ENCODE results near the gene ERC2.

Gene ERC2

DNA sequence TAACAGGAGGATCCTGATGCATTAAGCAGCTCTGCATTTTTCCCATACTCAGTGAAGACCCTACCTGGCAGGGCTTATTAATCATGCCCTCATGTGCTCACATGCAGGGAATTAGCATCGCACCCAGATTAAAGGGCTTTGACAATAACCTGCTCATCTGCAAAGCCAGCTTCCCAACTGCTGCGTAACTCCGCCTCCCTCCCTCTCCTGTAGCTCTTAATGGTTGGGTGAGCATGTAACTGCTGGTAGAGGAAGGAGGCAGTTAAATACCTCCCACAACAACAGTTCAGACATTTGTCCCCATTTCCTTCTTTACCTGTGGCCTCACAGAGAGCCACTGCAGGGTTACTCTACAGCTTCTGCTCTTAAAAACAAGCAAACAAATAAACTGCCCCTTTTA, 777.5 kb downstream of the ERC2 start:
- TF ChIP-seq, protein P1, sequence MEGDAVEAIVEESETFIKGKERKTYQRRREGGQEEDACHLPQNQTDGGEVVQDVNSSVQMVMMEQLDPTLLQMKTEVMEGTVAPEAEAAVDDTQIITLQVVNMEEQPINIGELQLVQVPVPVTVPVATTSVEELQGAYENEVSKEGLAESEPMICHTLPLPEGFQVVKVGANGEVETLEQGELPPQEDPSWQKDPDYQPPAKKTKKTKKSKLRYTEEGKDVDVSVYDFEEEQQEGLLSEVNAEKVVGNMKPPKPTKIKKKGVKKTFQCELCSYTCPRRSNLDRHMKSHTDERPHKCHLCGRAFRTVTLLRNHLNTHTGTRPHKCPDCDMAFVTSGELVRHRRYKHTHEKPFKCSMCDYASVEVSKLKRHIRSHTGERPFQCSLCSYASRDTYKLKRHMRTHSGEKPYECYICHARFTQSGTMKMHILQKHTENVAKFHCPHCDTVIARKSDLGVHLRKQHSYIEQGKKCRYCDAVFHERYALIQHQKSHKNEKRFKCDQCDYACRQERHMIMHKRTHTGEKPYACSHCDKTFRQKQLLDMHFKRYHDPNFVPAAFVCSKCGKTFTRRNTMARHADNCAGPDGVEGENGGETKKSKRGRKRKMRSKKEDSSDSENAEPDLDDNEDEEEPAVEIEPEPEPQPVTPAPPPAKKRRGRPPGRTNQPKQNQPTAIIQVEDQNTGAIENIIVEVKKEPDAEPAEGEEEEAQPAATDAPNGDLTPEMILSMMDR (IDR thresholded peaks at IDR 0.05), result no peak

DNA sequence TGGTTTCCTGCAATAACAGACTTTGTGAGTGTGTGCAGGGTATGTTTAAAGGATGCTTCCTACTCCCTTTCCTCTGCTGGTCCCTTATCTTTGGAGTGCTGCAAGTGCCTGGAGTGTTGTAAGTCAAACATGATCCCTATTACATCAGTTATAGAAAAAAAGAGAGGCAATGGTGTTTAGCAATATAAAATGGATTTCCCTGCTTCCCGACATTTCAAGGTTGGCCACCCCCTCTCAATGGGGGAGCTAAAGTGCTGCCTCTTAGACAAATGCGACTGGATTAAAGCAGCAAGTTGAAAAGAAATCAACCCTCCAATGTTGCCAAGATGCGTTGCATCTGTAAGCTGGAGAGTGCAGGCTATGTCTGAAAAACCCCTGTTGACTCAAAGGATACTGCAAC, 778.1 kb downstream of the ERC2 start:
- TF ChIP-seq, protein P1 (IDR thresholded peaks at IDR 0.05), result no peak

DNA sequence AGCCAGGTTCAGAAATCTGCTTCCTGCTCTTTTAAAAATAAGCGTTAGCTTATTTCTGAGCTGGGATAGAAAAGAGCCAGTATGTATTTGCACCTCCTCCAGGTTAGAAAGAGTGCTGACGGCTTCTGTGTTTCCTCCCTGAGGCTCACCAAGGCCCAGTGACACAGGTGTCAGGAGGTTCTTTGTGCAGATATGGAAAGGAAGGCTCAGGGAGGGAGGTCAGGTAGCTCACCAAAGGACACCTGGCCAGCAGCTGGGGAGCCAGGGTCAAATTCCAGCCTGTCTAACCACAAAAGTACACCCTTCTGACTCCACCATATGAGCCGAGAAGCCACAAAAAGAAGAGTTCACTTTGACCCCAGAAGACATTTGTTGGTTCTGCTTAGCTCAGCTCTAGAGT, 780.1 kb downstream of the ERC2 start:
- TF ChIP-seq, protein P1 (IDR thresholded peaks at IDR 0.05), result no peak

DNA sequence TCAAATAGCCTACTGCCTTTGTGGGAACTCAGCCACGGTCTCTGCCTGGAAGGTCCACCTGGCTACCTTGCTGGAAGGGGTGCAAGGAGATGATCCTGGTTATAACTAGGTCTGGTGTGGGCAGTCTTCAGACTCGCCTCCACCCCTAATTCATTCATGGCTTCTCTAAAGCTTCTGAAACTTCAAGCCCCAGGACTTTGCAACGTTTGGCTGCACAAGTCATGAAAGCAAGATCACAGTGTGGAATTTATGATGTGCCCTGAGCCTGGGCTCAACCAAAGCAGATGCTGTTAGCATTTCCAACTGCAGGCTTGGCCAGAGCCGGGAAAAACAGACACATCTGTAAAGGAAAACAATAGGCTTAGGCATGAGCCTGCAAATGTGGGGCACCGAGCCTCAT, 780.7 kb downstream of the ERC2 start:
- TF ChIP-seq, protein P1 (IDR thresholded peaks at IDR 0.05), result no peak

DNA sequence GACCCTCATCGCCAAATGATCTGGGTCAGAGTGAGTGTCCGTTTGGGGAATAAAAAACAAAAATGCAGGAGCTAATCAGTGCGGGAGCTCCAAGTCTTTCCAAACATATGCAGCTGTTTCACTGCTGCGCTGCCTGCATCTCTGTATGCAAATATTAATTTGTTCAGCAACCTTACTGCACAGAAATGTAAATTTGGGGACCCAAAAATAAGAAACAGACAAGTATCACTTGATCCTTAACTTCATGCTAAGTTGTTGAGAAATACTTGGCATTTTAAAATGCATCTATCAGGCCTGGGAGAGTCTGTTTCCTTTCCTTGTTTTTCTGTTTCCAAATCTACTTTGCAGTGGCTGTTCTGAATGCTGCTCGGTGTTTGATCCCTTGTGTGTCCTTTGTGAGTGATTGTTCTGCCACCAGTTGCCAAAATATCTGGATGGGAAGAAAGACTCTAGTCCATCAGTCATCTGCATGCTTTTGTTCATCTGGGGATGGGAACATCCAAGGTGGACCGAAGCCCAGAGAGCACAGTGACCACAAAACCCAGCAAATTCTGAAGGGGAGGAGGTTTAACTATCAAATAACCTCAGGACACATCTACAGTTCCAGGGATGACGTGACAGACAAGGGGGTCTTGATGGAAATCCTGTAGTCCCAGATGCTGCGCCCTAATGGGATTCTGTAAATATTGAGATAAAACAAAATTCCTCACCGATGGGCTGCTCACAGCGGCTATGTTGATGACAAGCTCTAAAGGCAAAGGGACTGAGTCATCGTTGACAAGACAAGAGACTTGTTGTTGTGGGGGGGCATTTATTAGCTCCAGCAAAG, 781.6 kb downstream of the ERC2 start:
- TF ChIP-seq, protein P1 (IDR thresholded peaks at IDR 0.05), result no peak

DNA sequence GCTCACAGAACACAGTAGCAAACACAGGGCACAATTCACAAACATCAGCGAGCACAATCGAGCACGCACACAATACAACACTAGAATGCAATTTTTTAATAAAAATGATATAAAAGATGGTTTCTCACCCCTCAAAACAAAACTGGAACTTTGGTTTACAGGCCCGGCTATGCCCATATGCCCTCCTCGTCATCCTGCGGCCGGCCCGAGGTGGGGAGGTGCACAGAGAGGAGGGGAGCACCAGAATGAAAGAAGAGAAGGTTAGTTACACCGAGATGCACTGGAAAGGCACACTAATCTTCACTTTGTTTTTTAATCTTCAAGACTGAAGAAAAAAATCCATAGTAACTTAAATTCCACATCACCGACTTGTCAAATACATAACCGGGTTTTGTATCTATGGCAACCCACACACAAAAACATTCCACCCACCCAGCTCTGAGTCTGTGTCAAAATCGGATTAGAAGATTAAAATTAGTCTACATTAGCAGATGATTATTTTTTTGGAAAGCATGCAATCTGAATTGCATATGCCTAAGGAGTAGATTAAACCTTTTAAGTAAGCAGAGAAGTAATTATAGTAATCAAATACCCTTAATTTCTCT, 784.5 kb downstream of the ERC2 start:
- TF ChIP-seq, protein P1 (IDR thresholded peaks at IDR 0.05), result no peak

DNA sequence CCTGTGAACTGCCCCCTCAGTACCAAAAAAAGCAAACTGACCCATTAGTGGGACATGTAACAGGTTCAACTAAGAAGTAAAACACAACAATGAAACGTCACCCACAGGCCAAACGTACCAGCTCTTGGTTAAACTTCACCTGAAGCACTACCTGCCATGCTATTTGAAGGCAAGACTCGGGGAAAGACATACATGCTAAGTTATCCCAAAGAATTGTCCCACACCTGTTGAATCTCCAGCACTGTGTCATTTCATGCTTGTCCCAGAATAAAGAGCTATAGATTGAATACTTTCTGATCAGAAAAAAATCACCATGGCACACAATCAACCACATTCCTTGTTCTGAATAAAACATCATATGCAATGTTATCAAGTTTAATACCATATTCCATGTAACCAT, 785.8 kb downstream of the ERC2 start:
- TF ChIP-seq, protein P1 (IDR thresholded peaks at IDR 0.05), result no peak
